BLaER1 (cell line): ENCODE measurements around the gene BZW2.

Source experiments
- H3K27ac ChIP-seq: shearing (Covaris generic); formaldehyde crosslinking; 2 replicates; pipeline ENCODE4 v1.8.1; 2022
- H3K27me3 ChIP-seq: shearing (Covaris generic); formaldehyde crosslinking; 2 replicates; pipeline ENCODE4 v1.8.1; 2022
- H3K36me3 ChIP-seq: shearing (Covaris generic); formaldehyde crosslinking; 2 replicates; pipeline ENCODE4 v1.8.1; 2022
- H3K4me1 ChIP-seq: shearing (Covaris generic); formaldehyde crosslinking; 2 replicates; pipeline ENCODE4 v1.8.1; 2022
- H3K4me2 ChIP-seq: shearing (Covaris generic); formaldehyde crosslinking; 2 replicates; pipeline ENCODE4 v1.8.1; 2022
- H3K4me3 ChIP-seq: shearing (Covaris generic); formaldehyde crosslinking; 2 replicates; pipeline ENCODE4 v1.8.1; 2022
- H3K9ac ChIP-seq: shearing (Covaris generic); formaldehyde crosslinking; 2 replicates; pipeline ENCODE4 v1.8.1; 2022
- H3K9me3 ChIP-seq: shearing (Covaris generic); formaldehyde crosslinking; 2 replicates; pipeline ENCODE4 v1.8.1; 2022
- H4K20me1 ChIP-seq: shearing (Covaris generic); formaldehyde crosslinking; 2 replicates; pipeline ENCODE4 v1.8.1; 2022
- Cebpa-rat ChIP-seq: shearing (Covaris generic); IDR thresholded peaks from 2 replicates; pipeline ENCODE4 v1.8.1; 2022

BZW2 gene

DNA sequence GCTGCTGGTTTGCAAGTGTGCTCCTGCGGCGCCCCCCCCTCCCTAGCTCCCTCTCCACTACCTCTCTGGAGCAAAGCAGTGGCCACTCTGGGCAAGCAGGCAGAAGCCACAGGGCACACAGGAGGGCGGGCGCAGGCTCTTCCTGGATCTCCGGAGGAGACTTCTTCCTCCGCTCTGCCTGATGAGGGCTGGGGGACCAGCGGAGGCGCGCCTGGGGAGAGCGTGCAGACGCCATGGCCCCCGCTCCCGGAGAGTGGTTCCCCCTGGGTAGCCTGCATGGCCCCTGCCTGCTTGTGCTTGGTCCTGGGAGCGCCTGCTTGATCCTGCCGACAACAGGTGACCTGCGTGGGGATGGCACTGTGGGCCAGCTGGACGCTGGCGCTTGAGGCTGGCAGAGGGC lies 29.4 kb upstream of the BZW2 start:
- no peaks in the 10 kb centered on the region for H3K9me3 ChIP-seq
- H3K4me2 ChIP-seq = no peak overlapping the region

GRCh38 chr7:16619979-16620408 lies 26.0 kb upstream of the BZW2 start:
- H3K4me1 ChIP-seq = no peaks in the 10 kb centered on the region
- no peak for TF ChIP-seq Cebpa-rat
- H3K27ac ChIP-seq = no peak overlapping the region
- no peak overlapping the region for H3K9ac ChIP-seq
- no peaks in the 10 kb centered on the region for H3K9me3 ChIP-seq
- no peak overlapping the region for H3K4me2 ChIP-seq
- H3K4me3 ChIP-seq = no peak overlapping the region
- no peaks in the 10 kb centered on the region for H3K27me3 ChIP-seq
- H3K36me3 ChIP-seq = peaks cover 68% of the 10 kb centered on the region
- H4K20me1 ChIP-seq = no peaks in the 10 kb centered on the region

More for the DNA sequence above, 29.4 kb upstream of the BZW2 start:
- no peaks in the 10 kb centered on the region for H3K4me1 ChIP-seq
- H3K27ac ChIP-seq = no peak overlapping the region
- no peaks in the 10 kb centered on the region for H3K27me3 ChIP-seq
- H3K4me3 ChIP-seq = no peak overlapping the region
- no peak for TF ChIP-seq Cebpa-rat
- no peak overlapping the region for H3K9ac ChIP-seq
- no peaks in the 10 kb centered on the region for H4K20me1 ChIP-seq
- H3K36me3 ChIP-seq = peaks cover 62% of the 10 kb centered on the region

GRCh38 chr7:16626388-16626787 lies 19.6 kb upstream of the BZW2 start:
- no peak overlapping the region for H3K27ac ChIP-seq
- no peak overlapping the region for H3K9ac ChIP-seq
- no peaks in the 10 kb centered on the region for H3K9me3 ChIP-seq
- no peak overlapping the region for H3K4me3 ChIP-seq
- H3K4me2 ChIP-seq = no peak overlapping the region
- H3K27me3 ChIP-seq = no peaks in the 10 kb centered on the region
- H3K36me3 ChIP-seq = peaks cover 30% of the 10 kb centered on the region
- no peaks in the 10 kb centered on the region for H4K20me1 ChIP-seq
- H3K4me1 ChIP-seq = no peaks in the 10 kb centered on the region
- no peak for TF ChIP-seq Cebpa-rat

DNA sequence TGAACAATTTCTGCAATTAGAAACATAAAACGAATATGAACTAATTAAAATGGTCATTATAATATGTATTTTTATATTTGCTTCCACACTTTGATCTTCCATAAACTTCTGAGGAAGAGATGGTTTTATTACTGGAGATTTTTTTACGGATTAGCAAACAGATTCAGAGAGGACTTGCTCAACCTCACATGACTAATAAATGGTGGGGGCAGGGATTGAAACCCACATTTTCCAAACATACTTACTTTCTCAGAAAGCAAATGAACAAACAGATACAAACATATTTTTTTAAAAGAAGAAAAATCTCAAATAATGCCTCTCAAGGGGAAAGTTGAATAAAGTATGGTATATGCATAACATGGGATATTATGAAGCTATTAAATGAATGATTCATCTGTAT lies 18.7 kb upstream of the BZW2 start:
- TF ChIP-seq Cebpa-rat = no peak
- no peak overlapping the region for H3K4me2 ChIP-seq
- no peak overlapping the region for H3K27ac ChIP-seq
- no peaks in the 10 kb centered on the region for H3K4me1 ChIP-seq
- peaks cover 26% of the 10 kb centered on the region for H3K36me3 ChIP-seq
- no peak overlapping the region for H3K4me3 ChIP-seq
- H3K27me3 ChIP-seq = no peaks in the 10 kb centered on the region
- H4K20me1 ChIP-seq = no peaks in the 10 kb centered on the region
- no peak overlapping the region for H3K9ac ChIP-seq
- H3K9me3 ChIP-seq = no peaks in the 10 kb centered on the region

- Histone ChIP-seq H3K4me3 (no peak overlapping the region), H3K36me3 (peaks cover 16% of the 10 kb centered on the region), H3K9me3 (no peaks in the 10 kb centered on the region), H3K4me1 (no peaks in the 10 kb centered on the region), H3K27ac (no peak overlapping the region), H4K20me1 (no peaks in the 10 kb centered on the region), H3K27me3 (no peaks in the 10 kb centered on the region), H3K4me2 (no peak overlapping the region), H3K9ac (no peak overlapping the region)
- no peak for TF ChIP-seq Cebpa-rat
These were observed 15.3 kb upstream of the BZW2 start for GRCh38 chr7:16630654-16631053.

DNA sequence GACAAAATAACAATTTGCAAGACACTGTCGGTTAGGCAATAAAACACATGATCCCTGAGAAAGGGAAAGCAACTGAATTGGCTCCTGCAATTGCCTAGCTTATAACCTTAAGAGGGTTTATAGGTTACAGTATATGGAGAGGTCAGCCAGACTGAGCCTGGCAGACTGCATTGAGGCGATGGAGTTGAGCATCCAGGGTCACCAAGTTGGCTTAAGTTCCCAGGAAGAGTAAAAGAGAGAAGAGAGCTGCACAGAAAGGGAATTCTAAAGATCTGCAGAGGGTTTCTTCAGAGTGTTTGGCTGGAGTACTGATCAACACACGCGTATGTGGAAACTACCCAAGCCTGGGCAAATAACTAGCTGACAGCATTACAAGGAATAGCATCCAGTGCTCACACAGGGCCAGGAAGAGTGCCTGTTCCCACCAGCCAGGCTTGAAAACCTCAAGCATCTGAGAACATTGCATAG lies 11.7 kb upstream of the BZW2 start:
- Histone ChIP-seq H3K27me3 (no peaks in the 10 kb centered on the region), H3K36me3 (peaks cover 22% of the 10 kb centered on the region), H3K4me3 (no peak overlapping the region), H3K27ac (no peak overlapping the region), H4K20me1 (no peaks in the 10 kb centered on the region; the same call in 1 of the 2 replicates), H3K4me2 (no peak overlapping the region), H3K4me1 (no peaks in the 10 kb centered on the region), H3K9me3 (no peaks in the 10 kb centered on the region), H3K9ac (no peak overlapping the region)
- TF ChIP-seq Cebpa-rat = no peak

DNA sequence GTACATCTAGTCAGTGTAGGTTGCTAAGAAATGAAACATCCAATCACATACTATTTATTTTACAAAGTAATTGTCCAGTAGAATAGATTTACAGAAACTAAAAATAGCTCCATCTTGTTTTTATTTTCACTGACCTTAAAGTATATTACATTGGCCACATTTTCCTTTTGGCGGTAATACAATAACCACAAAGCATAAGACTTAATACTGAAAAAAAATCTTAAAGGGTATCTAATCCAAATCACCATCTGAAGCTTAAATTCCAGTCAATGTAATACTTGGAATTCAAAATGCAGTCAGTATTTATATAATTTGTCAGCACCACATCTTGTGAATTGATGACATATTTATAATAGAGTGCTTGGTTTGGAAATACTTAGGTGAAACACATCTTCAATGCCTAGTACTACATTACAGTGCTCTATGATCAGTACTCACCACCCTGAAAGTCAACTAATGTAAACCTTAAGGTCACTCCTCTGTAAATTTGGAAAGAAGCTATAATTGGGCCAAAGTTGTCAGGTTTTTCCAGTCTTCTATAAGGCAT lies 9.4 kb upstream of the BZW2 start:
- Histone ChIP-seq H3K27me3 (no peaks in the 10 kb centered on the region), H3K9ac (no peak overlapping the region), H3K4me1 (no peaks in the 10 kb centered on the region), H4K20me1 (no peaks in the 10 kb centered on the region; the same call in 1 of the 2 replicates), H3K36me3 (peaks cover 21% of the 10 kb centered on the region), H3K4me3 (no peak overlapping the region), H3K27ac (no peak overlapping the region), H3K4me2 (no peak overlapping the region), H3K9me3 (no peaks in the 10 kb centered on the region)
- TF ChIP-seq Cebpa-rat = no peak

DNA sequence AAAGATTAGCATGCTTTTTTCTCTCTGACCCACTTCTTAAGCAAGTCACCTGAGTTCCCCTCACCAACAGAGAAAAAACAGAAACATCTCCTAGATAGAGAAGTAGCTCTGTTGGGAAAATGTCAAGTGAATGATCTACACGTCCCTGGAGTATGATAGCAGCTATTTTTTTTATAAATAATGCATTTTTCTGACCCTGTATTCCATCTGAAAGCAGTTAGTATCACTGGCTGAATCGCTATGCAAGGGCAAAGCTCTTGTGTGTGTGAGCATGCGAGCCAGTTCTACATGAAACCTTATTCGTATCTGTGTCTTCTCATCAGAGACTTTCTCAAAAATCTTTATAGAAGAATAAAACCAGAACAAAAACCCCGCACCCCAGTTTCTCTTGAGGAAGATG lies 8.6 kb upstream of the BZW2 start:
- H3K36me3 ChIP-seq = peaks cover 21% of the 10 kb centered on the region
- no peak overlapping the region for H3K4me2 ChIP-seq
- no peaks in the 10 kb centered on the region; the same call in 1 of the 2 replicates for H4K20me1 ChIP-seq
- H3K27me3 ChIP-seq = no peaks in the 10 kb centered on the region
- no peaks in the 10 kb centered on the region for H3K9me3 ChIP-seq
- H3K9ac ChIP-seq = no peak overlapping the region
- no peak overlapping the region for H3K4me3 ChIP-seq
- TF ChIP-seq Cebpa-rat = no peak
- H3K4me1 ChIP-seq = no peaks in the 10 kb centered on the region
- H3K27ac ChIP-seq = no peak overlapping the region

DNA sequence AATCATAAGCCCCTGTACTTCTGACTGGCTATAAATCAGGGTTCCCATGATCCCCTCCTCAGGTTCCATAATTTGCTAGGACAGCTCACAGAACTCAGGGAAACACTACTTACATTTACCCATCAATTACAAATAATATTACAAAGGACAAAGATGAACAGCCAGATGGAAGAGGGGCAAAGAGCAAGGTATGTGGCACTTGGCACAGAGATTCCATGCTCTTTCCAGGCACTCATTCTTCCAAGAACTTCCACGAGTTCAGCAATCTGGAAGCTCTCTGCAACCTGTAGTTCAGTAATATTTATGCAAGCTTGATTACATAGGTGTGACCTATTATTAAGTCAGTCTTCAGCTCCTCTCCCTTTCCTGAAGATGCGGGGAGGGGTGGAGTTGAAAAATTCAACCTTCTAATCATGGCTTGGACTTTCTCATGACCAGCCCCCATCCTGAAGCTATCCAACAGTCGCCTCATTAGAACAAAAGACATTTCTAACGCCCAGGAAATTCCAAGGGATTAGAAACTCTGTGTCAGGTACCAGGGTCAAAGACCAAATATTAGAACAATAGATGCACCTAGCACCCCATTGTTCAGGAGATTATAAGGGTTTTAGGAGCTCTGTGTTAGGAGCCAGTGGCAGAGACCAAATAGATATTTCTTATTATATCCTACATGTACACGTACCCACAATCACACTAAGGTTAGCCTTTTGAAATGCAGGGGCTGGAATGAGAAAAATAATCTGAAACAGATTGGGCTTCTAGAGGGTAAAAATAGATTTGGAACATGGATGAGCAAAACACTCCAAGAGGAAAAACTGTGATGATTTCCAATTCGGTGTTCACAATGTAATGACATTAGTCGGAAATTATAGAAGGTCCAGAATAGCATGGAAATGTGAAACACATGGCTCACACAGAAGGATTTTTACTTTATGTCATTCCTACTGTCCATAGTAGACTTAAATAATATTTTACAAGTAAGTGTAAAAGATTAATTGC lies 7.4 kb upstream of the BZW2 start:
- Histone ChIP-seq H3K27ac (no peak overlapping the region), H3K9ac (no peak overlapping the region), H3K4me2 (no peak overlapping the region), H3K36me3 (peaks cover 21% of the 10 kb centered on the region), H3K9me3 (no peaks in the 10 kb centered on the region), H4K20me1 (peaks cover 9% of the 10 kb centered on the region), H3K27me3 (no peaks in the 10 kb centered on the region), H3K4me1 (peaks cover 9% of the 10 kb centered on the region; the same call in 1 of the 2 replicates), H3K4me3 (no peak overlapping the region)
- no peak for TF ChIP-seq Cebpa-rat

DNA sequence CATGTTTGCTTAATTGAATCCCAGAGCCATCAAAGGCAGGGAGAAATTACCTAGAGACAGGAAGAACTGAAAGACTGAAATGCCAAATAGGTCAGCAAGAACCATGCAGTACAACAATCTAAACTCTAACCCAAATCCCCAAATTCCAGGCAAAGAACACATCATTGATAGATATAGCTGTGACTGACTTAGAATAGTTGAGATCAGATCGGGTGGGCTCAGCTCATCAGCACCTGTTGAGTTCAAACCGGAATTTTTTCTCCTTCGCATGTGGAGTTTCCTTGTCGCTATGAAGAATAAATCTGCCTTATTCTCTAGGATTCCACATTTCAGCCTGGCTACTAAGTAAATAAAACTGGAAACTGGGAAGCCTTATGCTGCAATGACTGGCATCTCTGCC lies 1.8 kb upstream of the BZW2 start:
- Histone ChIP-seq H3K4me3 (peak overlapping the region; percentile 94), H3K9me3 (no peaks in the 10 kb centered on the region), H3K27me3 (no peaks in the 10 kb centered on the region), H3K9ac (peak overlapping the region; percentile 96), H3K36me3 (peaks cover 9% of the 10 kb centered on the region; the same call in 1 of the 2 replicates), H3K27ac (peak overlapping the region; percentile 99; the same call in 1 of the 2 replicates), H3K4me2 (peak overlapping the region; percentile 94), H4K20me1 (peaks cover 42% of the 10 kb centered on the region), H3K4me1 (peaks cover 42% of the 10 kb centered on the region)
- TF ChIP-seq Cebpa-rat = no peak
